NCI-H187 treated with DMSO at 0.1 percent for 48 hours (cell line): ENCODE measurements around the gene TICRR.
A peak's percentile ranks its signal among the peaks of the same experiment; 100 is the strongest.

Experiments used
- DNase-seq: peaks from one replicate; lab custom pipeline; 2025; lab: John Stamatoyannopoulos, UW

TICRR gene

GRCh38 chr15:89656116-89656815, 81.0 kb downstream of the TICRR start:
- DNase-seq = no peak

- DNase-seq = no peak
Measured at GRCh38 chr15:89657686-89658200, 82.5 kb downstream of the TICRR start.

- DNase-seq = no peak
Measured at GRCh38 chr15:89659295-89659694, 84.0 kb downstream of the TICRR start.

GRCh38 chr15:89660556-89660955, 85.3 kb downstream of the TICRR start:
- DNase-seq = no peak

GRCh38 chr15:89662893-89663626, 87.8 kb downstream of the TICRR start:
- no peak for DNase-seq

- DNase-seq = peak; percentile 67
Measured at GRCh38 chr15:89664441-89665350, 89.4 kb downstream of the TICRR start.

GRCh38 chr15:89665449-89666181, 90.3 kb downstream of the TICRR start:
- no peak for DNase-seq

GRCh38 chr15:89666184-89666857, 91.1 kb downstream of the TICRR start:
- no peak for DNase-seq

- no peak for DNase-seq
Measured at GRCh38 chr15:89666858-89667705, 91.8 kb downstream of the TICRR start.

GRCh38 chr15:89667706-89667960, 92.4 kb downstream of the TICRR start:
- no peak for DNase-seq

GRCh38 chr15:89668171-89668570, 92.9 kb downstream of the TICRR start:
- DNase-seq = no peak

- no peak for DNase-seq
Measured at GRCh38 chr15:89669309-89669865, 94.1 kb downstream of the TICRR start.

GRCh38 chr15:89669941-89670340, 94.7 kb downstream of the TICRR start:
- no peak for DNase-seq

GRCh38 chr15:89670971-89671560, 95.8 kb downstream of the TICRR start:
- DNase-seq = no peak

- no peak for DNase-seq
Measured at GRCh38 chr15:89671687-89672086, 96.4 kb downstream of the TICRR start.

GRCh38 chr15:89672221-89673164, 97.2 kb downstream of the TICRR start:
- no peak for DNase-seq

GRCh38 chr15:89673165-89673512, 97.9 kb downstream of the TICRR start:
- no peak for DNase-seq

GRCh38 chr15:89674526-89674925, 99.3 kb downstream of the TICRR start:
- DNase-seq = no peak

GRCh38 chr15:89675606-89676005, 100.3 kb downstream of the TICRR start:
- DNase-seq = no peak
